MM.1S (cell line): ENCODE data around the gene ASCL1.

ENCODE experiments used
- DNase-seq: peaks from one replicate; pipeline ENCODE4 v3.0.0-alpha.2; 2015
- H2AFZ ChIP-seq: fragments of 300-600 bp; sonication (generic); 2 replicates; pipeline ENCODE4 v1.6.0; 2016; ENCODE audit warnings: antibody characterized with exemption, low read length
- H3F3A ChIP-seq: fragments of 300-600 bp; sonication (generic); 2 replicates; pipeline ENCODE4 v1.6.1; 2016; ENCODE audit warnings: mild to moderate bottlenecking, antibody characterized with exemption, low read length, moderate library complexity, mixed read lengths; ENCODE audit not compliant: insufficient read depth
- H3K27ac ChIP-seq: fragments of 300-600 bp; sonication (generic); 2 replicates; pipeline ENCODE4 v1.5.1; 2016; ENCODE audit warnings: mild to moderate bottlenecking, low read length
- H3K27me3 ChIP-seq: fragments of 300-600 bp; sonication (generic); replicated peaks from 2 replicates; pipeline ENCODE4 v1.6.0; 2016; ENCODE audit warnings: low read length; ENCODE audit not compliant: insufficient read depth
- H3K36me3 ChIP-seq: fragments of 300-600 bp; sonication (generic); replicated peaks from 2 replicates; pipeline ENCODE4 v1.6.1; 2016; ENCODE audit warnings: mild to moderate bottlenecking, low read length, mixed read lengths; ENCODE audit not compliant: insufficient read depth
- H3K4me1 ChIP-seq: fragments of 300-600 bp; sonication (generic); 2 replicates; pipeline ENCODE4 v1.6.1; 2016; ENCODE audit warnings: low read length, mixed read lengths
- H3K4me2 ChIP-seq: fragments of 300-600 bp; sonication (generic); 2 replicates; pipeline ENCODE4 v1.6.0; 2016; ENCODE audit warnings: low read depth, low read length
- H3K4me3 ChIP-seq: fragments of 300-600 bp; sonication (generic); 2 replicates; pipeline ENCODE4 v1.5.1; 2016; ENCODE audit warnings: low read length, mixed read lengths
- H3K79me2 ChIP-seq: fragments of 300-600 bp; sonication (generic); 2 replicates; pipeline ENCODE4 v1.6.1; 2016; ENCODE audit warnings: mixed run types, low read length, mixed read lengths
- H3K9ac ChIP-seq: fragments of 300-600 bp; sonication (generic); 2 replicates; pipeline ENCODE4 v1.6.1; 2016; ENCODE audit warnings: low read length, mixed read lengths
- H3K9me2 ChIP-seq: fragments of 300-600 bp; sonication (generic); replicated peaks from 2 replicates; pipeline ENCODE4 v1.6.1; 2016; ENCODE audit warnings: mild to moderate bottlenecking, low read length, mixed read lengths; ENCODE audit not compliant: insufficient read depth
- H3K9me3 ChIP-seq: fragments of 300-600 bp; sonication (generic); replicated peaks from 2 replicates; pipeline ENCODE4 v1.6.1; 2016; ENCODE audit warnings: mild to moderate bottlenecking, low read length, mixed read lengths; ENCODE audit not compliant: insufficient read depth
- H4K20me1 ChIP-seq: fragments of 300-600 bp; sonication (generic); 2 replicates; pipeline ENCODE4 v1.6.1; 2016; ENCODE audit warnings: mild to moderate bottlenecking, low read length, moderate library complexity, mixed read lengths; ENCODE audit not compliant: insufficient read depth
- EZH2 ChIP-seq: fragments of 300-600 bp; sonication (generic); optimal IDR thresholded peaks from 2 replicates; pipeline ENCODE3; 2017; ENCODE audit warnings: low read depth, mild to moderate bottlenecking, antibody characterized with exemption, low read length, mixed read lengths
- EZH2phosphoT487 ChIP-seq: fragments of 300-600 bp; sonication (generic); IDR thresholded peaks from 2 replicates; pipeline ENCODE4 v1.6.1; 2018; ENCODE audit warnings: antibody characterized with exemption, low read length
- TF ChIP-seq, protein P1 (sequence below): fragments of 300-600 bp; sonication (generic); IDR thresholded peaks from 2 replicates; pipeline ENCODE4 v1.5.1; 2016; ENCODE audit warnings: antibody characterized with exemption, low read length, mixed read lengths

Gene ASCL1

GRCh38 chr12:102927220-102927619 lies 30.3 kb upstream of the ASCL1 start:
- no peaks in the 10 kb centered on the region for H3K27me3 ChIP-seq
- no peak for TF ChIP-seq EZH2phosphoT487
- TF ChIP-seq EZH2, result no peak
- TF ChIP-seq, protein P1, sequence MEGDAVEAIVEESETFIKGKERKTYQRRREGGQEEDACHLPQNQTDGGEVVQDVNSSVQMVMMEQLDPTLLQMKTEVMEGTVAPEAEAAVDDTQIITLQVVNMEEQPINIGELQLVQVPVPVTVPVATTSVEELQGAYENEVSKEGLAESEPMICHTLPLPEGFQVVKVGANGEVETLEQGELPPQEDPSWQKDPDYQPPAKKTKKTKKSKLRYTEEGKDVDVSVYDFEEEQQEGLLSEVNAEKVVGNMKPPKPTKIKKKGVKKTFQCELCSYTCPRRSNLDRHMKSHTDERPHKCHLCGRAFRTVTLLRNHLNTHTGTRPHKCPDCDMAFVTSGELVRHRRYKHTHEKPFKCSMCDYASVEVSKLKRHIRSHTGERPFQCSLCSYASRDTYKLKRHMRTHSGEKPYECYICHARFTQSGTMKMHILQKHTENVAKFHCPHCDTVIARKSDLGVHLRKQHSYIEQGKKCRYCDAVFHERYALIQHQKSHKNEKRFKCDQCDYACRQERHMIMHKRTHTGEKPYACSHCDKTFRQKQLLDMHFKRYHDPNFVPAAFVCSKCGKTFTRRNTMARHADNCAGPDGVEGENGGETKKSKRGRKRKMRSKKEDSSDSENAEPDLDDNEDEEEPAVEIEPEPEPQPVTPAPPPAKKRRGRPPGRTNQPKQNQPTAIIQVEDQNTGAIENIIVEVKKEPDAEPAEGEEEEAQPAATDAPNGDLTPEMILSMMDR, result no peak
- H3K9me3 ChIP-seq, result no peaks in the 10 kb centered on the region
- H3K9ac ChIP-seq, result no peak overlapping the region
- no peak for DNase-seq
- H3K4me3 ChIP-seq, result no peak overlapping the region
- H3K36me3 ChIP-seq, result no peaks in the 10 kb centered on the region
- no peak overlapping the region for H3K4me2 ChIP-seq
- no peaks in the 10 kb centered on the region for H3F3A ChIP-seq
- no peak overlapping the region for H3K27ac ChIP-seq
- no peaks in the 10 kb centered on the region for H3K79me2 ChIP-seq
- no peak overlapping the region for H2AFZ ChIP-seq
- H3K4me1 ChIP-seq, result no peaks in the 10 kb centered on the region
- H4K20me1 ChIP-seq, result no peaks in the 10 kb centered on the region
- H3K9me2 ChIP-seq, result no peaks in the 10 kb centered on the region

- Histone ChIP-seq H3K9ac (no peak overlapping the region), H3K27ac (no peak overlapping the region), H3K4me2 (no peak overlapping the region), H3K9me3 (no peaks in the 10 kb centered on the region), H3K36me3 (no peaks in the 10 kb centered on the region), H4K20me1 (no peaks in the 10 kb centered on the region), H2AFZ (no peak overlapping the region), H3K79me2 (no peaks in the 10 kb centered on the region), H3F3A (no peaks in the 10 kb centered on the region), H3K4me1 (no peaks in the 10 kb centered on the region), H3K9me2 (no peaks in the 10 kb centered on the region), H3K4me3 (no peak overlapping the region), H3K27me3 (no peaks in the 10 kb centered on the region)
- DNase-seq, result no peak
- no peak for TF ChIP-seq EZH2phosphoT487
- TF ChIP-seq, protein P1, result no peak
- TF ChIP-seq EZH2, result no peak
These were observed 24.3 kb upstream of the ASCL1 start for GRCh38 chr12:102933168-102933567.

DNA sequence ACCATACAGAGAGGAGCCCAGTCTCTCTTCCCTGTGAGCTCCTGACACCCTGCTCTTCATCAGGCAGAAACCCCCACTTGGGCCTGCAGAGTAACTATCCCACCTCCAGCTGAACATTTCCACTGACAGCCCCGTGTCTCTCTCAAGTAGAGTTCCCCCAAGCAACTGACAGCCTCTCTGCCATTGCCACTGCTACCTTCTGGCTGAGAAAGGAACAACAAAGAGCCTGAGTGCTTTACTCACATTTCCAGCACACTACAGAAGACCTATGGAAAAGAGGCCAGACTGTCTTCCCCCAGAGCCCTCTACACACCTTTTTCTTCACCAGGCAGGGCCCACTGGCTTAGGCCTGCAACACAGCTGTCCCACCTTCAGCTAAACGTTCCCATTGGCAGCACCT lies 18.4 kb upstream of the ASCL1 start:
- Histone ChIP-seq H3K27me3 (no peaks in the 10 kb centered on the region), H3K4me2 (no peak overlapping the region), H3K79me2 (no peaks in the 10 kb centered on the region), H3K9me2 (no peaks in the 10 kb centered on the region), H2AFZ (no peak overlapping the region), H3K36me3 (no peaks in the 10 kb centered on the region), H3K4me3 (no peak overlapping the region), H3F3A (no peaks in the 10 kb centered on the region), H3K4me1 (no peaks in the 10 kb centered on the region), H3K9me3 (no peaks in the 10 kb centered on the region), H4K20me1 (no peaks in the 10 kb centered on the region), H3K9ac (no peak overlapping the region), H3K27ac (no peak overlapping the region)
- TF ChIP-seq, protein P1, result no peak
- TF ChIP-seq EZH2 (no peak), EZH2phosphoT487 (no peak)
- DNase-seq, result no peak
